Panc1 (cell line): Measurements from ENCODE around the gene CFAP20DC. TPM values are rescaled to one million over a fixed set of nuclear protein-coding genes. Genes with fewer than 3 reads are reported as not detected.

Experiments used
- ATAC-seq: fragments of 200-7000 bp; cut with Tn5 transposase; 2 replicates; pipeline ENCODE4 v1.9.1; 2020; ENCODE audit warnings: mild to moderate bottlenecking, moderate library complexity
- BruUV-seq: library from RNA; stranded (reverse); fragments of 400-500 nt; replicated peaks from 2 replicates; lab custom pipeline; 2021; lab: Mats Ljungman, UMichigan
- CTCF ChIA-PET: fragments of 300-600 bp; sonication (Branson Sonifier 250); formaldehyde crosslinking; loops from one replicate; lab custom pipeline; 2022; ENCODE audit warnings: antibody characterized with exemption; lab: Charles Lee
- POLR2A ChIA-PET: fragments of 300-600 bp; sonication (Branson Sonifier 250); formaldehyde crosslinking; loops from one replicate; lab custom pipeline; 2022; ENCODE audit warnings: antibody characterized with exemption; lab: Charles Lee
- DNase-seq: peaks from one replicate; pipeline ENCODE4 v3.0.0-alpha.2; 2010; ENCODE audit warnings: low read depth, low spot score
- H3K27ac ChIP-seq: 2 replicates; pipeline ENCODE4 v1.5.1; 2011; ENCODE audit warnings: mild to moderate bottlenecking, low read length, inconsistent platforms
- H3K27me3 ChIP-seq: fragments of 200-500 bp; sonication (Bioruptor generic); 2 replicates; pipeline ENCODE4 v1.6.0; 2014; ENCODE audit warnings: low read length, inconsistent platforms; ENCODE audit not compliant: control insufficient read depth, insufficient read depth
- H3K36me3 ChIP-seq: fragments of 200-500 bp; sonication (Bioruptor generic); 2 replicates; pipeline ENCODE4 v1.5.1; 2014; ENCODE audit warnings: inconsistent platforms, mild to moderate bottlenecking, low read length, moderate library complexity; ENCODE audit not compliant: control insufficient read depth, insufficient read depth
- H3K4me1 ChIP-seq: 2 replicates; pipeline ENCODE4 v1.5.1; 2011; ENCODE audit warnings: inconsistent platforms, mild to moderate bottlenecking, low read length, moderate library complexity; ENCODE audit not compliant: control insufficient read depth, insufficient read depth
- H3K4me3 ChIP-seq, 2 experiments: 2 replicates each; pipeline ENCODE4 v1.5.1; 2011 to 2012; ENCODE audit warnings: low read depth in 2 of 2, low read length in 2 of 2, mild to moderate bottlenecking in 2 of 2, inconsistent platforms in 1 of 2, moderate library complexity in 1 of 2
- H3K9me3 ChIP-seq: fragments of 200-500 bp; sonication (Bioruptor generic); 2 replicates; pipeline ENCODE4 v1.5.1; 2014; ENCODE audit warnings: low read depth, mild to moderate bottlenecking, inconsistent platforms, low read length, moderate library complexity; ENCODE audit not compliant: control insufficient read depth, insufficient read depth
- CTCF ChIP-seq: fragments of 450-650 bp; IDR thresholded peaks from 2 replicates; pipeline ENCODE4 v1.5.1; 2017; ENCODE audit warnings: mild to moderate bottlenecking
- POLR2AphosphoS5 ChIP-seq: IDR thresholded peaks from 2 replicates; pipeline ENCODE4 v1.6.1; 2012; ENCODE audit warnings: mild to moderate bottlenecking, low read depth, low read length, moderate library complexity
- REST ChIP-seq, 2 experiments: IDR thresholded peaks; 2 replicates each; pipeline ENCODE4 v1.6.1; 2011 to 2012; ENCODE audit warnings: low read depth in 2 of 2, control low read depth in 1 of 2, low read length in 1 of 2, mild to moderate bottlenecking in 1 of 2, moderate library complexity in 1 of 2; ENCODE audit not compliant: insufficient read depth in 1 of 2
- SIN3A ChIP-seq: IDR thresholded peaks from 2 replicates; pipeline ENCODE4 v1.6.1; 2012; ENCODE audit warnings: low read depth, mild to moderate bottlenecking, low read length, moderate library complexity, borderline replicate concordance; ENCODE audit not compliant: insufficient read depth
- TCF7L2 ChIP-seq: IDR thresholded peaks from 2 replicates; pipeline ENCODE4 v1.6.1; 2011; ENCODE audit warnings: mild to moderate bottlenecking, low read depth, low read length, inconsistent platforms
- in situ Hi-C: cut with HindIII; loops from 2 replicates; pipeline ENCODE4 v1.10.0; 2016; ENCODE audit warnings: low sequenced_read_pairs, low pct_unique_long_range_greater_than_20kb
- intact Hi-C: fragments of 100-400 bp; cut with micrococcal nuclease; formaldehyde crosslinking; loops from one replicate; pipeline ENCODE4 v1.10.0; 2022; ENCODE audit not compliant: unreplicated experiment
- total RNA-seq: library from RNA; stranded (reverse); gene quantifications from one replicate; pipeline ENCODE4 v1.2.1, GENCODE V29; 2021; ENCODE audit not compliant: unreplicated experiment

CFAP20DC gene
- total RNA-seq, 1 experiment from 2014 or later: 4.0 TPM

GRCh38 chr3:58900386-58900785 lies 149.4 kb downstream of the CFAP20DC start:
- intact Hi-C loops: no loop called here
- ChIA-PET CTCF (no interaction called here), POLR2A (no interaction called here)
- no TSS peak for BruUV-seq
- ATAC-seq (no peak), DNase-seq (no peak)
- no peaks in the 10 kb centered on the region for H3K36me3 ChIP-seq
- H3K4me3 ChIP-seq: no peak overlapping the region
- no peaks in the 10 kb centered on the region for H3K27me3 ChIP-seq
- no peak overlapping the region for H3K27ac ChIP-seq
- no peaks in the 10 kb centered on the region for H3K9me3 ChIP-seq
- no peaks in the 10 kb centered on the region for H3K4me1 ChIP-seq
- in situ Hi-C loops: no loop called here
- no peak for TF ChIP-seq TCF7L2
- TF ChIP-seq POLR2AphosphoS5: no peak
- TF ChIP-seq CTCF: no peak
- no peak for TF ChIP-seq SIN3A
- no peak for TF ChIP-seq REST (IDR thresholded peaks at IDR 0.05; ENCODE audit: insufficient read depth in 1 of 2, low read depth in 2 of 2, low read length in 1 of 2)

DNA sequence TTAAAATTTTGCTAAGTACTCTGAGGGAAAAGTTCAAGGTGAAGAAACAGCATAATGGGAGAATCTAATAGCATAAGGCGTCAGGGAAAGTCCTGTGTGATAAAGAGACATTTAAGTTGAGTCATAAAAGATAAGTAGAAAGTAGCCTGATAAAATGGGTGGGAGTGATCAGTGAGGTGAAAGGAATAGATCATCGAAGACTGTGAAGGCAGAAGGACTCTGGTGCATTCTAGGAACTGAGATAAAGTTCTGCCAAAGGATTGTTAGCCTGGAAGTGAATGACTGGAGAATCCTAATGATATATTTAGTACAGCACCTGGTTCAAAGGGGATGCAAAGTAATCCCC lies 149.9 kb downstream of the CFAP20DC start:
- BruUV-seq: no TSS peak
- H3K4me3 ChIP-seq: no peak overlapping the region
- DNase-seq (no peak), ATAC-seq (no peak)
- ChIA-PET CTCF (no interaction called here), POLR2A (no interaction called here)
- no peaks in the 10 kb centered on the region for H3K4me1 ChIP-seq
- in situ Hi-C loops (no loop called here), intact Hi-C loops (no loop called here)
- H3K9me3 ChIP-seq: no peaks in the 10 kb centered on the region
- no peak overlapping the region for H3K27ac ChIP-seq
- H3K36me3 ChIP-seq: no peaks in the 10 kb centered on the region
- TF ChIP-seq POLR2AphosphoS5 (no peak), REST (IDR thresholded peaks at IDR 0.05; ENCODE audit: insufficient read depth in 1 of 2, low read depth in 2 of 2, low read length in 1 of 2) (no peak), TCF7L2 (no peak), SIN3A (no peak), CTCF (no peak)
- no peaks in the 10 kb centered on the region for H3K27me3 ChIP-seq
